Mesenchymal stem cell (in vitro differentiated cells and primary cell): ENCODE data around the gene SLC1A2.
A peak's percentile ranks its signal among the peaks of the same experiment; 100 is the strongest.

ENCODE experiments used
- DNase-seq: peaks from one replicate; pipeline ENCODE4 v3.0.0-alpha.2; 2013
- H2AFZ ChIP-seq: one replicate; pipeline ENCODE4 v1.6.1; 2013; ENCODE audit warnings: low read depth, mild to moderate bottlenecking, control low read depth, inconsistent platforms, low read length, moderate library complexity
- H2AK5ac ChIP-seq: 2 replicates; pipeline ENCODE4 v1.6.1; 2013; ENCODE audit warnings: low read length, moderate library complexity, mild to moderate bottlenecking, inconsistent platforms; ENCODE audit not compliant: severe bottlenecking
- H2BK120ac ChIP-seq: one replicate; pipeline ENCODE4 v1.6.1; 2013; ENCODE audit warnings: low read depth, mild to moderate bottlenecking, inconsistent platforms, low read length, moderate library complexity
- H2BK12ac ChIP-seq, 2 experiments: one replicate each; pipeline ENCODE4 v1.6.1; 2013; ENCODE audit warnings: inconsistent platforms in 2 of 2, low read length in 2 of 2, mild to moderate bottlenecking in 2 of 2, moderate library complexity in 2 of 2, control low read depth in 1 of 2
- H2BK15ac ChIP-seq: one replicate; pipeline ENCODE4 v1.6.1; 2013; ENCODE audit warnings: mild to moderate bottlenecking, low read depth, inconsistent platforms; ENCODE audit not compliant: poor library complexity, severe bottlenecking
- H2BK5ac ChIP-seq: 2 replicates; pipeline ENCODE4 v1.6.1; 2013; ENCODE audit warnings: low read depth, mild to moderate bottlenecking, low read length, control low read depth, inconsistent platforms; ENCODE audit not compliant: poor library complexity, severe bottlenecking
- H3K14ac ChIP-seq, 2 experiments: one replicate each; pipeline ENCODE4 v1.6.1; 2013; ENCODE audit warnings: inconsistent platforms in 2 of 2, low read length in 2 of 2, control low read depth in 1 of 2, mild to moderate bottlenecking in 1 of 2, moderate library complexity in 1 of 2
- H3K18ac ChIP-seq, 2 experiments: one replicate each; pipeline ENCODE4 v1.6.1; 2013; ENCODE audit warnings: inconsistent platforms in 2 of 2, low read length in 2 of 2, control low read depth in 1 of 2, low read depth in 1 of 2, mild to moderate bottlenecking in 1 of 2
- H3K23ac ChIP-seq, 2 experiments: one replicate each; pipeline ENCODE4 v1.6.1; 2013; ENCODE audit warnings: inconsistent platforms in 2 of 2, low read length in 2 of 2, mild to moderate bottlenecking in 2 of 2, moderate library complexity in 2 of 2, control low read depth in 1 of 2
- H3K27ac ChIP-seq: 2 replicates; pipeline ENCODE4 v1.5.1; 2013; ENCODE audit warnings: mild to moderate bottlenecking, moderate library complexity, low read length, control low read depth, inconsistent platforms; ENCODE audit not compliant: poor library complexity, severe bottlenecking
- H3K27me3 ChIP-seq, 2 experiments: 2 replicates each; pipeline versions ENCODE4 v1.6.1 to v1.7.0; 2013; ENCODE audit warnings: low read length in 2 of 2, mild to moderate bottlenecking in 2 of 2, moderate library complexity in 2 of 2, control low read depth in 1 of 2, inconsistent platforms in 1 of 2; ENCODE audit not compliant: control insufficient read depth in 1 of 2, insufficient read depth in 1 of 2
- H3K36me3 ChIP-seq, 2 experiments: 2 replicates each; pipeline versions ENCODE4 v1.6.1 to v1.7.0; 2013; ENCODE audit warnings: low read length in 2 of 2, control low read depth in 1 of 2, inconsistent platforms in 1 of 2, low read depth in 1 of 2, mild to moderate bottlenecking in 1 of 2; ENCODE audit not compliant: insufficient read depth in 2 of 2, control insufficient read depth in 1 of 2
- H3K4ac ChIP-seq, 2 experiments: one replicate each; pipeline ENCODE4 v1.6.1; 2013; ENCODE audit warnings: inconsistent platforms in 2 of 2, low read length in 2 of 2, mild to moderate bottlenecking in 2 of 2, moderate library complexity in 2 of 2, control low read depth in 1 of 2, low read depth in 1 of 2
- H3K4me1 ChIP-seq: 2 replicates; pipeline ENCODE4 v1.6.1; 2013; ENCODE audit warnings: low read depth, low read length, control low read depth; ENCODE audit not compliant: control insufficient read depth, insufficient read depth
- H3K4me2 ChIP-seq: 2 replicates; pipeline ENCODE4 v1.6.1; 2013; ENCODE audit warnings: low read length, mild to moderate bottlenecking, inconsistent platforms; ENCODE audit not compliant: poor library complexity, severe bottlenecking
- H3K4me3 ChIP-seq, 2 experiments: 2 replicates each; pipeline versions ENCODE4 v1.5.1 to v1.7.0; 2013; ENCODE audit warnings: low read length in 2 of 2, mild to moderate bottlenecking in 2 of 2, control low read depth in 1 of 2, low read depth in 1 of 2; ENCODE audit not compliant: insufficient read depth in 1 of 2
- H3K79me1 ChIP-seq: replicated peaks from 2 replicates; pipeline ENCODE4 v1.6.1; 2013; ENCODE audit warnings: mild to moderate bottlenecking, control low read depth, low read length, inconsistent platforms; ENCODE audit not compliant: poor library complexity, severe bottlenecking
- H3K9ac ChIP-seq: 2 replicates; pipeline ENCODE4 v1.7.0; 2013; ENCODE audit warnings: mild to moderate bottlenecking, low read length, moderate library complexity
- H3K9me3 ChIP-seq: 2 replicates; pipeline ENCODE4 v1.7.0; 2013; ENCODE audit warnings: mild to moderate bottlenecking, low read length; ENCODE audit not compliant: control insufficient read depth
- H4K8ac ChIP-seq: one replicate; pipeline ENCODE4 v1.6.1; 2013; ENCODE audit warnings: inconsistent platforms, mild to moderate bottlenecking, low read length, moderate library complexity
- H4K91ac ChIP-seq: one replicate; pipeline ENCODE4 v1.6.1; 2013; ENCODE audit warnings: mild to moderate bottlenecking, low read length, inconsistent platforms
- WGBS: methylation state at CpG from one replicate; pipeline ENCODE4 v1.1.7; 2013; ENCODE audit warnings: mixed read lengths; 5-methylcytosine and 5-hydroxymethylcytosine counted together

SLC1A2 gene

DNA sequence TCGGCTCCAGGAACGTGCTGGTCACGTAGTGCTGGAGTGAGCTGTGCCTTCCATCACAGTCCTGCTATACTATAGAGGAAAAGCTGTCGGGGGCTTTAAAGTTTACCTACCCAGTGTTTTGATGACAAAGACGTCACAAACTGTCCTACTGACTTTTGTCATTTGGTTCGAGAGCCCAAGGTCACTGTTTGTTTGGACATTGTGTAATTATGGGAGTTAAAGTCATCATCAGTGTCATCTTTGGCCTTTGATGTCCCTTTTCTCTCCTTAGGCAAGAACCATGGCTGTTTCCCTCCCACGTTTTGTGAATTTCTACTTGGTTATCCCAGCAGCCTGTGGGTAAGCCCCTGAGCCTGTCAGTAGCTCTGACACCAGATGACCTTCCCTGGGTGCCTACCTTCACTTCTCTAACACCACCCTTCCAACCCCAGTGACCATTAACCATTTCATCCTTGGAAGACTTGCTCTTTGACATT lies 59.3 kb downstream of the SLC1A2 start:
- H2BK12ac ChIP-seq: no peak overlapping the region
- H2AFZ ChIP-seq: no peak overlapping the region
- 86% methylated on average over 7 of the region's 7 CpGs for WGBS
- H3K27ac ChIP-seq: no peak overlapping the region
- no peaks in the 10 kb centered on the region for H3K9me3 ChIP-seq
- H3K18ac ChIP-seq: no peak overlapping the region
- H2BK5ac ChIP-seq: no peak overlapping the region
- no peak overlapping the region for H4K8ac ChIP-seq
- H3K27me3 ChIP-seq: no peaks in the 10 kb centered on the region
- no peak overlapping the region for H3K4me3 ChIP-seq
- no peak overlapping the region for H3K23ac ChIP-seq
- no peak overlapping the region for H3K14ac ChIP-seq
- DNase-seq: no peak
- H3K4me2 ChIP-seq: no peak overlapping the region
- peaks cover 0 to 16% of the 10 kb centered on the region in 2 experiments for H3K36me3 ChIP-seq
- no peak overlapping the region for H4K91ac ChIP-seq
- no peak overlapping the region for H2AK5ac ChIP-seq
- H3K4ac ChIP-seq: no peak overlapping the region
- H3K4me1 ChIP-seq: peaks cover 11% of the 10 kb centered on the region
- no peak overlapping the region for H2BK120ac ChIP-seq
- H3K79me1 ChIP-seq: no peaks in the 10 kb centered on the region
- H2BK15ac ChIP-seq: no peak overlapping the region
- peak overlapping the region; percentile 57 for H3K9ac ChIP-seq

DNA sequence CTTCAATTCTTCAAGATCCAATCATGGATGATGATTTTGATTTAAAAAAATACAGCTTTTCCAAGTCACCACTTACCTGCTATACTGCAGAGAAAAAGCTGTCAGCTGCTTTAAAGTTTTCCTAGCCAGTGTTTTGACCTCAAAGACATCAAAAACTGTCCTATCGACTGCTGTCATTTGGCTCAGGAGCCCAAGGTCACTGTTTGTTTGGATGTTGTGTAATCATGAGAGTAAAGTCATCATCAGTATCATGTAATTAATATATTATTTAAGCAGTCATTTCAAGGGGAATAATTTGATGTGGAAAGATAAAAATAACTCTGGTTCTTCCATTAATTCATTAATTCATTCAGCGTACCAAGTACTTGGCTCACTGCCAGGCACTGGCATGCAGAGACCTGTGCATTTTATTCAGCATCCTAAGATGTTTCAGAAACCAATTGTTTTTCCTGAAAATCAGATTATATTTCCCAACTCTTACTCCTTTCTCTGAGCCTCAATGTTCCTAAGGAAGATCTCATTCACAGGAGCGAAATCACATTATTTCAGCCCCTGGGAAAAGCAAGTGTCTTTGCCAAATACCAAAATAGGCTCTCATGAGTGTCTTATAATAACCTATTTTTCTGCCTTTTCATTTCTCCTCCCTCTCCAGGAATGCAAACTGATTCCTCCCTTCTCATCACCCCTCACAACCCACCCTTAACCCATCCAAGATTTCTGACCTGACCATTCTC lies 59.9 kb downstream of the SLC1A2 start:
- Histone ChIP-seq H3K4me2 (no peak overlapping the region), H3K4ac (no peak overlapping the region), H3K9ac (peak overlapping the region; percentile 57), H3K27me3 (no peaks in the 10 kb centered on the region), H2BK15ac (no peak overlapping the region), H2BK12ac (no peak overlapping the region), H2AFZ (no peak overlapping the region), H3K79me1 (no peaks in the 10 kb centered on the region), H2BK5ac (no peak overlapping the region), H3K36me3 (peaks cover 0 to 14% of the 10 kb centered on the region in 2 experiments), H4K91ac (no peak overlapping the region), H2BK120ac (no peak overlapping the region), H3K18ac (no peak overlapping the region), H4K8ac (no peak overlapping the region), H3K23ac (no peak overlapping the region), H2AK5ac (no peak overlapping the region), H3K27ac (no peak overlapping the region), H3K14ac (no peak overlapping the region), H3K4me1 (peaks cover 10% of the 10 kb centered on the region), H3K4me3 (no peak overlapping the region), H3K9me3 (no peaks in the 10 kb centered on the region)
- WGBS: 82% methylated on average over 3 of the region's 3 CpGs
- no peak for DNase-seq

DNA sequence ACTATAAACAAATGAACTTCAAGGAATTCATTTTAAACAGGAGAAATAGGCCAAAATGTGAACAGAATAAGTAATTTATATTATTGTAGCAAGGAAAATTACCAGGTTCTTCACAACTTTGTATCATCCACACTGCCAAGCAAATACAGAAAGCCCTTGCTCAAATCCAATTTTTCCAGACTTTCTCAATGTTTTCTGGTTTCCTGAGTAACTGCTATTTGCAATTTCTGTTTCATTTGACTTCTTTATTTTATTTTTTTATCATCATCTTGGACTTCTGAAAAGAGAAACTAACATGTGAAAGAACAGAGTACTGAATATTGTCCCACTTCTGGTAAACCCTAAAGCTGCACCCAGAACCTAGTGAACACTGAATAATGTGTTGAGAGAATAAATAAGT lies 61.0 kb downstream of the SLC1A2 start:
- H3K27ac ChIP-seq: no peak overlapping the region
- no peak overlapping the region for H3K23ac ChIP-seq
- H3K27me3 ChIP-seq: no peaks in the 10 kb centered on the region
- peaks cover 6% of the 10 kb centered on the region for H3K4me1 ChIP-seq
- no peak overlapping the region for H3K14ac ChIP-seq
- H4K8ac ChIP-seq: no peak overlapping the region
- no peaks in the 10 kb centered on the region for H3K9me3 ChIP-seq
- H2BK120ac ChIP-seq: no peak overlapping the region
- peak overlapping the region; percentile 57 for H3K9ac ChIP-seq
- H3K36me3 ChIP-seq: peaks cover 0 to 14% of the 10 kb centered on the region in 2 experiments
- H2AK5ac ChIP-seq: no peak overlapping the region
- no peak overlapping the region for H3K4ac ChIP-seq
- peak; percentile 23 for DNase-seq
- H3K4me3 ChIP-seq: no peak overlapping the region
- no peaks in the 10 kb centered on the region for H3K79me1 ChIP-seq
- H3K18ac ChIP-seq: no peak overlapping the region
- no peak overlapping the region for H2BK5ac ChIP-seq
- no peak overlapping the region for H4K91ac ChIP-seq
- no peak overlapping the region for H2BK15ac ChIP-seq
- H3K4me2 ChIP-seq: no peak overlapping the region
- H2BK12ac ChIP-seq: no peak overlapping the region
- no peak overlapping the region for H2AFZ ChIP-seq

DNA sequence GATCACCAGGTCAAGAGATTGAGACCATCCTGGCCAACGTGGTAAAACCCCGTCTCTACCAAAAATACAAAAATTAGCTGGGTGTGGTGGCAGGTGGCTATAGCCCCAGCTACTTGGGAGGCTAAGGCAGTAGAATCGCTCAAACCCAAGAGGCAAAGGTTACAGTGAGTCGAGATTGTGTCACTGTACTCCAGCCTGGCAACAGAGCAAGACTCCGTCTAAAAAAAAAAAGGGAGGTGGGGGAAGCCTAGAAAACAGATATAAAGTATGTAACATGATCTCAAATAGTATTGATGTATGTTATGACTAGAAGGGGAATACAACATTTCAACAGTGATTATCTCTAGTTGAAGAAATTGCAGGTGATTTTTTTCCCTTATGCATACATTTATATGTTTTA lies 61.4 kb downstream of the SLC1A2 start:
- H2BK12ac ChIP-seq: no peak overlapping the region
- H3K4ac ChIP-seq: no peak overlapping the region
- H3K79me1 ChIP-seq: no peaks in the 10 kb centered on the region
- H3K23ac ChIP-seq: no peak overlapping the region
- H3K9me3 ChIP-seq: no peaks in the 10 kb centered on the region
- H3K27ac ChIP-seq: no peak overlapping the region
- no peak overlapping the region for H2BK5ac ChIP-seq
- no peaks in the 10 kb centered on the region for H3K27me3 ChIP-seq
- H3K36me3 ChIP-seq: peaks cover 0 to 14% of the 10 kb centered on the region in 2 experiments
- H2BK15ac ChIP-seq: no peak overlapping the region
- no peak overlapping the region for H2AK5ac ChIP-seq
- no peak overlapping the region for H2BK120ac ChIP-seq
- H3K9ac ChIP-seq: peak overlapping the region; percentile 57
- 69% methylated on average over 4 of the region's 5 CpGs for WGBS
- no peak overlapping the region for H4K8ac ChIP-seq
- H3K4me3 ChIP-seq: no peak overlapping the region
- no peak overlapping the region for H2AFZ ChIP-seq
- no peak overlapping the region for H4K91ac ChIP-seq
- H3K14ac ChIP-seq: no peak overlapping the region
- H3K18ac ChIP-seq: no peak overlapping the region
- peak; percentile 28 for DNase-seq
- H3K4me1 ChIP-seq: peaks cover 3% of the 10 kb centered on the region
- H3K4me2 ChIP-seq: no peak overlapping the region
